ENCODE measurements around the gene NDFIP2.
"Not testable (repeated sequence)": the region's sequence is repeated elsewhere in the genome, so short reads cannot be mapped to it uniquely, and the experiment has no call there.

The NDFIP2 gene

GRCh38 chr13:79541426-79542049 is 60.6 kb downstream of the NDFIP2 start:
- no peak for DNase-seq

GRCh38 chr13:79543883-79544282 is 62.9 kb downstream of the NDFIP2 start:
- no peak for DNase-seq

GRCh38 chr13:79547211-79548195 is 66.5 kb downstream of the NDFIP2 start:
- no peak for DNase-seq

GRCh38 chr13:79548902-79549301 is 67.9 kb downstream of the NDFIP2 start:
- DNase-seq, result no peak

- DNase-seq, result no peak
Measured at GRCh38 chr13:79549355-79550106, 68.6 kb downstream of the NDFIP2 start.

- no peak for DNase-seq
Measured at GRCh38 chr13:79557666-79558065, 76.7 kb downstream of the NDFIP2 start.

GRCh38 chr13:79560954-79561353 is 80.0 kb downstream of the NDFIP2 start:
- DNase-seq, result no peak

GRCh38 chr13:79562557-79562956 is 81.6 kb downstream of the NDFIP2 start:
- DNase-seq, result no peak

GRCh38 chr13:79566118-79566517 is 85.2 kb downstream of the NDFIP2 start:
- no peak for DNase-seq

- no peak for DNase-seq
Measured at GRCh38 chr13:79571147-79571546, 90.2 kb downstream of the NDFIP2 start.

GRCh38 chr13:79573892-79574291 is 92.9 kb downstream of the NDFIP2 start:
- not testable (repeated sequence) for DNase-seq

GRCh38 chr13:79581870-79582315 is 100.9 kb downstream of the NDFIP2 start:
- DNase-seq, result no peak

GRCh38 chr13:79582896-79583295 is 101.9 kb downstream of the NDFIP2 start:
- no peak for DNase-seq

GRCh38 chr13:79585033-79585432 is 104.1 kb downstream of the NDFIP2 start:
- DNase-seq, result no peak

- no peak for DNase-seq
Measured at GRCh38 chr13:79589603-79590393, 108.8 kb downstream of the NDFIP2 start.

- DNase-seq, result no peak
Measured at GRCh38 chr13:79590394-79590676, 109.4 kb downstream of the NDFIP2 start.

- DNase-seq, result no peak
Measured at GRCh38 chr13:79591493-79591892, 110.5 kb downstream of the NDFIP2 start.

GRCh38 chr13:79593121-79593520 is 112.2 kb downstream of the NDFIP2 start:
- no peak for DNase-seq

- no peak for DNase-seq
Measured at GRCh38 chr13:79593641-79594275, 112.8 kb downstream of the NDFIP2 start.

GRCh38 chr13:79600146-79600545 is 119.2 kb downstream of the NDFIP2 start:
- DNase-seq, result not testable (repeated sequence)

- no peak for DNase-seq
Measured at GRCh38 chr13:79602936-79603335, 122.0 kb downstream of the NDFIP2 start.

- DNase-seq, result no peak
Measured at GRCh38 chr13:79604752-79605151, 123.8 kb downstream of the NDFIP2 start.
